Parathyroid adenoma (tissue), 2 donors: ENCODE data around the gene PPM1L.

Source experiments
- H2AFZ ChIP-seq: fragments of 300-600 bp; sonication (generic); one replicate; pipeline ENCODE4 v1.7.0; 2017; ENCODE audit warnings: antibody characterized with exemption, mild to moderate bottlenecking
- H3K27ac ChIP-seq: fragments of 300-600 bp; sonication (generic); one replicate; pipeline ENCODE4 v1.7.0; 2017
- H3K27me3 ChIP-seq: fragments of 300-600 bp; sonication (generic); one replicate; pipeline ENCODE4 v1.7.0; 2017; ENCODE audit warnings: low read length; ENCODE audit not compliant: control insufficient read depth, insufficient read depth
- H3K36me3 ChIP-seq: fragments of 300-600 bp; sonication (generic); one replicate; pipeline ENCODE4 v1.7.0; 2017; ENCODE audit warnings: low read length; ENCODE audit not compliant: control insufficient read depth, insufficient read depth
- H3K4me1 ChIP-seq: fragments of 300-600 bp; sonication (generic); one replicate; pipeline ENCODE4 v1.7.0; 2017; ENCODE audit warnings: control low read depth
- H3K4me2 ChIP-seq: fragments of 300-600 bp; sonication (generic); one replicate; pipeline ENCODE4 v1.7.0; 2017; ENCODE audit warnings: low read length
- H3K4me3 ChIP-seq: fragments of 300-600 bp; sonication (generic); one replicate; pipeline ENCODE4 v1.7.0; 2017; ENCODE audit warnings: low read depth, low read length
- H3K79me2 ChIP-seq: fragments of 300-600 bp; sonication (generic); one replicate; pipeline ENCODE4 v1.7.0; 2017; ENCODE audit warnings: control low read depth
- H3K9ac ChIP-seq: fragments of 300-600 bp; sonication (generic); one replicate; pipeline ENCODE4 v1.7.0; 2017; ENCODE audit warnings: mild to moderate bottlenecking
- H3K9me3 ChIP-seq: fragments of 300-600 bp; sonication (generic); one replicate; pipeline ENCODE4 v1.7.0; 2017; ENCODE audit warnings: low read length; ENCODE audit not compliant: control insufficient read depth
- TF ChIP-seq, protein P1 (sequence below): fragments of 300-600 bp; sonication (generic); IDR thresholded peaks from one replicate; pipeline ENCODE4 v1.7.0; 2017; ENCODE audit warnings: antibody characterized with exemption, mild to moderate bottlenecking
- donor health status: primary hyperparathyroidism.

Gene PPM1L

DNA sequence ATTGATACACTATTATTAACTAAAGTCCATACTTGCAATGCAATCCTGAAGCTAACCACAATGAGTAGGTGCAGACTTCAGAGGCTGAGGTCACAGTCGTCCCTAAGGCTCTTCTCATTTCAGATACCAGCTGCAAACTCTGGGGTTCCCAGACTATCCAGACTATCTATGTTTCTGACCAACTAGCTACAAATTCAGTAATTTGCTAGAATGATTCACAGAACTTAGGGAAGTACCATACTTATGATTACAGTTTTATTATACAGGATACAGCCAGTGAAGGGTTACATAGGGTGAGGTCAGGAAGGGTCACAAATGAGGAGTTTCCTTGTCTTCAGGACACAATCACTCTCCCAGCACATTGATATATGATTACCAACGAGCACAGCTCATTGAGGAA, 36.5 kb downstream of the PPM1L start:
- no peaks in the 10 kb centered on the region for H3K27me3 ChIP-seq
- no peaks in the 10 kb centered on the region for H3K9me3 ChIP-seq
- H3K4me1 ChIP-seq: peaks cover 36% of the 10 kb centered on the region
- H3K4me2 ChIP-seq: no peak overlapping the region
- H3K4me3 ChIP-seq: no peak overlapping the region
- H3K9ac ChIP-seq: no peak overlapping the region
- TF ChIP-seq, protein P1, sequence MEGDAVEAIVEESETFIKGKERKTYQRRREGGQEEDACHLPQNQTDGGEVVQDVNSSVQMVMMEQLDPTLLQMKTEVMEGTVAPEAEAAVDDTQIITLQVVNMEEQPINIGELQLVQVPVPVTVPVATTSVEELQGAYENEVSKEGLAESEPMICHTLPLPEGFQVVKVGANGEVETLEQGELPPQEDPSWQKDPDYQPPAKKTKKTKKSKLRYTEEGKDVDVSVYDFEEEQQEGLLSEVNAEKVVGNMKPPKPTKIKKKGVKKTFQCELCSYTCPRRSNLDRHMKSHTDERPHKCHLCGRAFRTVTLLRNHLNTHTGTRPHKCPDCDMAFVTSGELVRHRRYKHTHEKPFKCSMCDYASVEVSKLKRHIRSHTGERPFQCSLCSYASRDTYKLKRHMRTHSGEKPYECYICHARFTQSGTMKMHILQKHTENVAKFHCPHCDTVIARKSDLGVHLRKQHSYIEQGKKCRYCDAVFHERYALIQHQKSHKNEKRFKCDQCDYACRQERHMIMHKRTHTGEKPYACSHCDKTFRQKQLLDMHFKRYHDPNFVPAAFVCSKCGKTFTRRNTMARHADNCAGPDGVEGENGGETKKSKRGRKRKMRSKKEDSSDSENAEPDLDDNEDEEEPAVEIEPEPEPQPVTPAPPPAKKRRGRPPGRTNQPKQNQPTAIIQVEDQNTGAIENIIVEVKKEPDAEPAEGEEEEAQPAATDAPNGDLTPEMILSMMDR: no peak
- H3K27ac ChIP-seq: peak overlapping the region; percentile 5
- peaks cover 16% of the 10 kb centered on the region for H3K79me2 ChIP-seq
- H3K36me3 ChIP-seq: no peaks in the 10 kb centered on the region
- no peak overlapping the region for H2AFZ ChIP-seq

DNA sequence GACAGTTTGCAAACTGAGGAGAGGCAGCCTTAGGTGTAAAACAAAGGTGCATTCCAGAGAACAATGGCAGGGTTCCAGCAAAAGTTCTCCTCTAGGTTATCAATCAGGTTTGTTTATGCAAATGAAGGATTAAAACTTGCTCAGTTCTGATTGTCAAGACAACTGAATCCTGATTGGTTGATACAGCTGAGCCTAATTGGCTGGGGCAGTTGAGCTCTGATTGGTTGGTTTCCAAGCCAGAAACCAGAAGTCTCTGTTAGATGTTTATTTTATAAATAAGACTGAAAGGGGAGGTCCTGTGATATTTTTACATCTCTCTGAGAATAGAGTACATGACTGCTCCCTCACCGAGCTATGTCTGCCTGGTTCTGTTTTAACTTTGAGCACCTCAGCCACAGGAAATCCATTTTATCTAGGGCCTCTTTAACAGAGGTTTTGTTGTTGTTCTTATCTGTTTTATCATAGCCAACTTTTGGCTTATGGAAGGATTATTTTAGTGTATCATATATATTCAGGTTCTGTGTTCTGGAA, 37.8 kb downstream of the PPM1L start:
- H3K36me3 ChIP-seq: no peaks in the 10 kb centered on the region
- H3K79me2 ChIP-seq: peaks cover 8% of the 10 kb centered on the region
- H3K27me3 ChIP-seq: no peaks in the 10 kb centered on the region
- H3K27ac ChIP-seq: peak overlapping the region; percentile 59
- H3K9ac ChIP-seq: no peak overlapping the region
- no peak overlapping the region for H2AFZ ChIP-seq
- H3K4me2 ChIP-seq: no peak overlapping the region
- TF ChIP-seq, protein P1: no peak
- no peak overlapping the region for H3K4me3 ChIP-seq
- H3K9me3 ChIP-seq: no peaks in the 10 kb centered on the region
- H3K4me1 ChIP-seq: peaks cover 47% of the 10 kb centered on the region

GRCh38 chr3:160796089-160796812, 40.2 kb downstream of the PPM1L start:
- TF ChIP-seq, protein P1: no peak
- H3K9ac ChIP-seq: no peak overlapping the region
- peak overlapping the region; percentile 85 for H3K27ac ChIP-seq
- H3K27me3 ChIP-seq: no peaks in the 10 kb centered on the region
- H2AFZ ChIP-seq: no peak overlapping the region
- no peaks in the 10 kb centered on the region for H3K79me2 ChIP-seq
- H3K4me3 ChIP-seq: no peak overlapping the region
- peak overlapping the region; percentile 13 for H3K4me2 ChIP-seq
- no peaks in the 10 kb centered on the region for H3K36me3 ChIP-seq
- H3K9me3 ChIP-seq: no peaks in the 10 kb centered on the region
- peaks cover 54% of the 10 kb centered on the region for H3K4me1 ChIP-seq

- Histone ChIP-seq H3K36me3 (no peaks in the 10 kb centered on the region), H3K79me2 (no peaks in the 10 kb centered on the region), H3K4me1 (peaks cover 57% of the 10 kb centered on the region), H3K27ac (peak overlapping the region; percentile 85), H3K9ac (no peak overlapping the region), H2AFZ (no peak overlapping the region), H3K9me3 (no peaks in the 10 kb centered on the region), H3K27me3 (no peaks in the 10 kb centered on the region), H3K4me3 (no peak overlapping the region), H3K4me2 (peak overlapping the region; percentile 13)
- TF ChIP-seq, protein P1: no peak
These were observed 40.8 kb downstream of the PPM1L start for GRCh38 chr3:160796813-160797164.

- TF ChIP-seq, protein P1: no peak
- H3K4me2 ChIP-seq: no peak overlapping the region
- no peak overlapping the region for H3K9ac ChIP-seq
- H3K36me3 ChIP-seq: no peaks in the 10 kb centered on the region
- H3K79me2 ChIP-seq: peaks cover 4% of the 10 kb centered on the region
- peak overlapping the region; percentile 85 for H3K27ac ChIP-seq
- H3K4me1 ChIP-seq: peaks cover 62% of the 10 kb centered on the region
- peak overlapping the region; percentile 13 for H2AFZ ChIP-seq
- no peaks in the 10 kb centered on the region for H3K9me3 ChIP-seq
- H3K4me3 ChIP-seq: no peak overlapping the region
- H3K27me3 ChIP-seq: no peaks in the 10 kb centered on the region
These were observed 41.3 kb downstream of the PPM1L start for GRCh38 chr3:160797356-160797755.
